Neural progenitor cell (in vitro differentiated cells): Measurements from ENCODE around the gene GOLGA7B.

Experiments used
- CTCF ChIP-seq: fragments of 200-600 bp; sonication (generic); IDR thresholded peaks from 2 replicates; pipeline ENCODE4 v1.5.1; 2017; ENCODE audit warnings: antibody characterized with exemption, mild to moderate bottlenecking
- EZH2 ChIP-seq: fragments of 200-600 bp; sonication (generic); IDR thresholded peaks from 2 replicates; pipeline ENCODE4 v1.6.1; 2017; ENCODE audit warnings: antibody characterized with exemption, mild to moderate bottlenecking, moderate library complexity
- EZH2phosphoT487 ChIP-seq: fragments of 200-600 bp; sonication (generic); IDR thresholded peaks from 2 replicates; pipeline ENCODE4 v1.6.1; 2017; ENCODE audit warnings: antibody characterized with exemption

DNA sequence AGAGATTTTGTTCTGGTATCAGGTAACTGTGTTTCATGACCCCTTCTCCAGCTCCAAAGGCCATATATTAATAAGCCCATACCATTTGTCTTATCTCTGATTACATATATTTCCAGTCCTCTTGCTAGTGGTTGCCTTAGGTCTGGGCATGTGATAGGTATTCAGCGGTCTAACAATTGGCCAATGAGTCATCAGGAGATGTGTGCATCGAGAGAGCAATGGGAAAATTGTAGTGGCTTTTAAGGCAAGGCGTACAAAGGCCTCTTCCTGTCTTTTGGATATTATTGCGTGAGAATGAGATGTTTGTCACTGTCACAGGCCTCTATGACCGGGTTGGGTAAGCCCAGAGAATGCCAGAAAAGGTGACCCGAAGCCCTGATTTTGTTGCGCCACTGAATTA, 39.2 kb upstream of the GOLGA7B start:
- TF ChIP-seq CTCF, result no peak
- no peak for TF ChIP-seq EZH2
- TF ChIP-seq EZH2phosphoT487, result no peak
